ENCODE data around the gene BTF3L4.
"Not testable (repeated sequence)": the region's sequence is repeated elsewhere in the genome, so short reads cannot be mapped to it uniquely, and the experiment has no call there.

Gene BTF3L4

GRCh38 chr1:52056163-52056936 lies at the start of gene BTF3L4:
BTF3L4 (plus strand) TSS chr1:52056295; CDS start chr1:52059848, 3,553 bp downstream.
- DNase-seq (ENCODE audit: low read depth), result peak; percentile 87

DNA sequence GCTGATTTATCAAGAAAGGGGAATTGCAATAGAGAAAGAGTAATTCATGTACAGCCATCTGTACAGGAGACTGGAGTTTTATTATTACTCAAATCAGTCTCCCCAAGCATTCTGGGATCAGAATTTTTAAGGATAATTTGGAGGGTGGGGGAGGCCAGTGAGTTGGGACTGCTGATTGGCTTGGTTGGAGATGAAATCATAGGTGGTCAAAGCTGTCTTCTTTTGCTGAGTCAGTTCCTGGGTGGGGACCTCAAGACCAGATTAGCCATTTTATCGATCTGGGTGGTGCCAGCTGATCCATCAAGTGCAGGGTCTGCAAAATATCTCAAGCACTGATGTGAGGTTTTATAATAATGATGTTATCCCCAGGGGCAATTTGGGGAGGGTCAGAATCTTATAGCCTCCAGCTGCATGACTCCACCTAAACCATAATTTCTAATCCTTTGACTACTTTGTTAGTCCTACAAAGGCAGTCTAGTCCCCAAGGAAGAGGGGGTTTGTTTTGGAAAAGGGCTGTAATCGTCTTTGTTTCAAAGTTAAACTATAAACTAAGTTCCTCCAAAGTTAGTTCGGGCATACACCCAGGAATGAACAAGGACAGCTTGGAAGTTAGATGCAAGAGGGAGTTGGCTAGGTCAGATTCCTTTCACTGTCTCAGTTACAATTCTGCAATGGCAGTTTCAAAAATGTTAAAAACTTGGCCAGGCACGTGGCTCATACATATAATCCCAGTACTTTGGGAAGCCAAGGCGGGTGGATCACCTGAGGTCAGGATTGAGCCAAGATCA lies 48.7 kb upstream of the BTF3L4 start:
- no peak for DNase-seq (ENCODE audit: low read depth)

DNA sequence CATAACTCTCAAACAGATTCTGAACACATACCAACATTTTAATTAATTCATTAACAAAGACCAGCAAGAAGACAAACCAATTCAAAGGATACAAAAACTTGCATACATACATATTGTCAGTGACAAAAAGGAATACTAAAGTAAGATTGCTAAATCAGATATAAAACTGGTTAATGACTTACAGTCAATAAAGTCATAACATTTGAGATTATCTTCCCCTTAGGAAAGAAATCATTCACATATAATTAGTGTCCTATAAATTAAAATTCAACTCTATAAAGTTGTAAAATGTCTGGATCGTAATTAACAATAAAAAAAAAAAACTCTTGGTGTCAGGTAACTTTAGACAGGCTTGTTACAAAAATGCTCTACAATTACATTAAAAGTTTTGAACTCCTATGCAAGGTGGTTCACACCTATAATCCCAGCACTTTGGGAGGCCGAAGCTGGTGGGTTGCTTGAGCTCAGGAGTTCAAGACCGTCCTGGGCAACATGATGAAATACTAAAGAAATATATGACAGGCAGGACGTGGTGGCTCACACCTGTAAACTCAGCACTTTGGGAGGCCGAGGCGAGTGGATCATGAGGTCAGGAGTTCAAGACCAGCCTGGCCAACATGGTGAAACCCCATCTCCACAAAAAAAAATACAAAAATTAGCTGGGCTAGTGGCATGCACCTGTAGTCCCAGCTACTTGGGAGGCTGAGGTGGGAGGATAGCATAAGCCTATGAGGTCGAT lies 47.9 kb upstream of the BTF3L4 start:
- DNase-seq (ENCODE audit: low read depth), result no peak

GRCh38 chr1:52022133-52022532 lies 34.0 kb upstream of the BTF3L4 start:
- no peak for DNase-seq (ENCODE audit: low read depth)

DNA sequence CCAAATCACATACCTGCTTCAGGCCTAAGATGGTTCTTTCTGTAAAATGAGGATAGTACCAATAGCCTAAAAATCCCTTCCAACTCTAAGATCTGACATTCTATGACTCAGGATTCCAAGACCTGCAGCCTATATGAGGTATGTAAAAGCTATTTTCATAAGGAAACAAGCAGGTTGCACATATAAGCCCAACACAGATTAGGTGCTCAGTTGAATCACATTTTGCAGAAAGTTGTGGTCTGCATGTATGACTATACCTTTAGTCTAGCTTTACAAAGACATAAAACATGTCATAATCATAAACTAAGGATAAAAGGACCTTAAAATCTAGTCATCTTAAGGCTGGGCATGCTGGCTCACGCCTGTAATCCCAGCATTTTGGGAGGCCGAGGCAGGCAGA lies 29.8 kb upstream of the BTF3L4 start:
- DNase-seq (ENCODE audit: low read depth), result no peak

DNA sequence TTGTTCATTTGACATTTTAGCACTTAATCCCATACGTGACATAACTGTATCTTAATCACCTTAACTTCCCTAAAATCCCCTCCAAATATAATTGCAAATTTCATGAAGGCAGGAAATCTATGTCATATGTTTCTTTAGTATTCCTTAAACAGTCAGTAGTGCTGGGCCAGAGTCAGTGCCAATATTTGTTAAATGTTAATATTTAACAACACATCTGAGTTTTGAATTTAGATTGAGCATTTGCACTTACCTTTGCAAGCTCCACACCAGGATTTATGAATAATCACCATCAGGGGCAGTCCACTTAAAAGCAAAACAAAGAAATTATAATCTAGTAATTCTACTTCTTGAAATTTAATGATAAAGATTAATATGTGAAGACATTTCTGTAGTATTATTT lies 27.8 kb upstream of the BTF3L4 start:
- no peak for DNase-seq (ENCODE audit: low read depth)

- DNase-seq (ENCODE audit: low read depth), result not testable (repeated sequence)
These were observed 27.3 kb upstream of the BTF3L4 start for GRCh38 chr1:52028839-52029238.

- DNase-seq (ENCODE audit: low read depth), result no peak
These were observed 23.8 kb upstream of the BTF3L4 start for GRCh38 chr1:52032124-52032784.

DNA sequence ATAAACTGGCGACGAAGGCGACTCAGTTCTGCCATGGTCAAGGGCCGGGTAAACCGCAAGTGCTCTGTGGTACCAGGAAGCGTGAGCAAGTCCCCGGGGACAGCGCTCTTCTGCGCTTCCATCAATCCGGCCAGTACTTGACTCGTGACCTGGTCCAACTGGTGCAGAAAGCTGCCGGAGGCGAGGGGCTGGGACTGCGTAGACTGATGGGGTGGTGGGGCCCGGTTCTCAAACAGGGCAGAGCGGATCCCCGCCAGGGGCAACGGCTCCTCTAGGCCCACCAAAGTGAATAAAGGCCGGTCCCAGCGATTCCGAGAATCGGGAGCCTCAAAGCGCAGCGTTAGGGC lies 23.3 kb upstream of the BTF3L4 start:
- no peak for DNase-seq (ENCODE audit: low read depth)

GRCh38 chr1:52033190-52034049 lies 22.7 kb upstream of the BTF3L4 start, which contains the start of gene KTI12:
KTI12 (minus strand) TSS chr1:52033810; CDS start chr1:52033761, 49 bp downstream.
- DNase-seq (ENCODE audit: low read depth), result peak; percentile 74

DNA sequence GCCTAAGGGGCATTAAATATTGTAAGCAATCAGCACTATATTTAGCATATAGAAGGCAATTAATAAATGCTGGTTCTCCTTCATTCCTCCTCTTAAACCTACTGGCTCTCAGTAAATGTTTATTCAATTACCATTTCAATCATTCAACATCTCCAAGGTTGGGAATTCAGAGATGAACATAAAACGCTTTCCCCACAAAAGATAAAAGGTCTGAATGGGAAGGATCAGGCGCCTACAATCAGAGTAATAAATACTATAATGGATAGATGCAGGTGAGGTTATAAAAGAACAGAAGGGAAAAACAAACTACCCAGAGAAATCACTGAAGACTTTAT lies 22.1 kb upstream of the BTF3L4 start:
- DNase-seq (ENCODE audit: low read depth), result no peak

DNA sequence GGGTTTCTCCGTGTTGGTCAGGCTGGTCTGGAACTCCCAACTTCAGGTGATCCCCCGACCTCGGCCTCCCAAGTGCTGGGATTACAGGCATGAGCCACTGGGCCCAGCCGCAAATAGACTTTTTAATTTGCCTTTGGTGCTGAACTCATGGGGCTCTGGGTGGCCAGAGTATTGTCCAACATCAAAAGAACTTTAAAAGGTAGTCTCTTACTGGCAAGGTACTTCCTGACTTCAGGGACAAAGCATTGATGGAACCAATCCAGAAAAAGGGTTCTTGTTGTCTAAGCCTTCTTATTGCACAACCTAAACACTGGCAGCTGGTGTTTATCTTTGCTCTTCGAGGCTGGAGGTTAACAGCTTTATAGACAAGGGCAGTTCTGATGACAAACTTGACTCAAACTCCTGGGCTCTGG lies 18.7 kb upstream of the BTF3L4 start:
- DNase-seq (ENCODE audit: low read depth), result no peak

DNA sequence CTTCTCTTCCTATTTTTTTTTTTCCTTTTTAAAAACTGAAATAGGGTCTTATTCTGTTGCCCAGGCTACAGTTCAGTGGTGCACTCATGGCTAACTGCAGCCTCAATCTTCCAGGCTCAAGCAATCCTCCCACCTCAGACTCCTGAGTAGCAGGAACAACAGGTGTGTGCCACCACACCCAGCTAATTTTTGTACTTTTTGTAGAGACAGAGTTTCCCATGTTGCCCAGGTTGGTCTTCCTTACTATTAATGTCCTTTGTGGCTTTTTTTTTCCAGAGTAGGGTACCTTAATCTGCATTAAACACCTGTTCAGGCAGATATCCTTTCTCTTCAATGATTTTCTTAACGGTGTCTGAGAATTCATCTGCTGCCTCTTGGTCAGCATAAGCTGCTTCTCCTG lies 18.2 kb upstream of the BTF3L4 start:
- DNase-seq (ENCODE audit: low read depth), result no peak

GRCh38 chr1:52041551-52042185 lies 14.4 kb upstream of the BTF3L4 start:
- no peak for DNase-seq (ENCODE audit: low read depth)

GRCh38 chr1:52045236-52045635 lies 10.9 kb upstream of the BTF3L4 start:
- DNase-seq (ENCODE audit: low read depth), result no peak

DNA sequence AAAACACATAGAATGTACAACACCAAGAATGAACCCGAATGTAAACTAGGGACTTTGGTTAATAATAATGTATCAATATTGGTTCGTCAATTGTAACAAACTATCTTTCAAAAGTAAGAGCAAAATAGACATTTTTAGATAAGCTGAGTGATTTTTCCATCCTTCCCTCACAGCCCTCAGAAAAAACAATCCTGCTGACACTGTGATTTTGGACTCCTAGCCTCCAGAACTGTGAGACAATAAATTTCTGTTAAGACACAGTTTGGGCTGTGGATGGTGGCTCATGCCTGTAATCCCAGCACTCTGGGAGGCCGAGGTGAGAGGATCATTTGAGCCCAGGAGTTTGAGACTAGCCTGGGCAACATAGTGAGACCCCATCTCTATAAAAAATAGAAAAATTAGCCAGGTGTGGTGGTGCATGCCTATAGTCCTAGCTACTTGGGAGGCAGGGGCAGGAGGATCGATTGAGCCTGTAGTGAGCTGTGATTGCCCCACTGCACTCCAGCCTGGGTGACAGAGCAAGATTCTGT lies 10.4 kb upstream of the BTF3L4 start:
- DNase-seq (ENCODE audit: low read depth), result not testable (repeated sequence)

GRCh38 chr1:52049337-52049736 lies 6.8 kb upstream of the BTF3L4 start:
- not testable (repeated sequence) for DNase-seq (ENCODE audit: low read depth)

- DNase-seq (ENCODE audit: low read depth), result no peak
These were observed 2.2 kb upstream of the BTF3L4 start for GRCh38 chr1:52053862-52054261.

DNA sequence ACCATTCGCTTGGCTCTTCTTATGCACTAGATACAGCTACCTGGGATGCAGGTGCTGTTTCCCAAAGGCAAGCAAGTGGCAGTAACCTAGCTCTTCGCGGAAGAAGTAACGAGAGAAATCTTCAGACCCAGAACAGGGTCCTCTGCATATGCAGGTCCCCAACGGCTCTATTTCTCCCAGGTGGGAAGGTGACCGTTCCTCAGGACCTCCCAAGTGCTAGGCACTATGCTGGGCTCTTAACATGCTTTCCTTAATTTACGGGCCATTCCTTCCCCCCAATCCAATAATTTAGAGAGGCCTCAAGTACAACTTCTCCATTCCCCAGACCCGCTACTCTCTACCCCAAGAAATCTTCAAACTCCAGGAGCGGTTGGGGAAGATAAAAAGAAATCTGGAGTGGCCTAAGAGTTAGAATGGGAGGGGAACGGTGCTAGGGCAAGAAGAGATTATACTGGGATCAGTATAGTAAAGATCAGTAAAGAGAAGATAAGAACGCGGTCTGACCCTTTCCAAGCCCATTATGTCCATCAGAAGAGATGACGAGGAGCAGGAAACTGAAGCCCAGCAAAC lies 1.5 kb upstream of the BTF3L4 start:
- no peak for DNase-seq (ENCODE audit: low read depth)
